ENCODE results near the gene TRAPPC11.

GRCh38 chr4:183729430-183730328, 70.6 kb downstream of the TRAPPC11 start:
- TF ChIP-seq RAD21 (IDR thresholded peaks at IDR 0.05; ENCODE audit: low read depth) (no peak), TEAD4 (IDR thresholded peaks at IDR 0.05) (no peak), YY1 (IDR thresholded peaks at IDR 0.05; ENCODE audit: low read depth) (no peak), REST (IDR thresholded peaks at IDR 0.05; ENCODE audit: low read depth) (no peak)
- TF ChIP-seq, protein P1, sequence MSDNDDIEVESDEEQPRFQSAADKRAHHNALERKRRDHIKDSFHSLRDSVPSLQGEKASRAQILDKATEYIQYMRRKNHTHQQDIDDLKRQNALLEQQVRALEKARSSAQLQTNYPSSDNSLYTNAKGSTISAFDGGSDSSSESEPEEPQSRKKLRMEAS (IDR thresholded peaks at IDR 0.05): no peak
